ENCODE measurements around the gene ADPRS.

The ADPRS gene

GRCh38 chr1:36124404-36125128 is 35.9 kb downstream of the ADPRS start:
- TF ChIP-seq, protein P1, sequence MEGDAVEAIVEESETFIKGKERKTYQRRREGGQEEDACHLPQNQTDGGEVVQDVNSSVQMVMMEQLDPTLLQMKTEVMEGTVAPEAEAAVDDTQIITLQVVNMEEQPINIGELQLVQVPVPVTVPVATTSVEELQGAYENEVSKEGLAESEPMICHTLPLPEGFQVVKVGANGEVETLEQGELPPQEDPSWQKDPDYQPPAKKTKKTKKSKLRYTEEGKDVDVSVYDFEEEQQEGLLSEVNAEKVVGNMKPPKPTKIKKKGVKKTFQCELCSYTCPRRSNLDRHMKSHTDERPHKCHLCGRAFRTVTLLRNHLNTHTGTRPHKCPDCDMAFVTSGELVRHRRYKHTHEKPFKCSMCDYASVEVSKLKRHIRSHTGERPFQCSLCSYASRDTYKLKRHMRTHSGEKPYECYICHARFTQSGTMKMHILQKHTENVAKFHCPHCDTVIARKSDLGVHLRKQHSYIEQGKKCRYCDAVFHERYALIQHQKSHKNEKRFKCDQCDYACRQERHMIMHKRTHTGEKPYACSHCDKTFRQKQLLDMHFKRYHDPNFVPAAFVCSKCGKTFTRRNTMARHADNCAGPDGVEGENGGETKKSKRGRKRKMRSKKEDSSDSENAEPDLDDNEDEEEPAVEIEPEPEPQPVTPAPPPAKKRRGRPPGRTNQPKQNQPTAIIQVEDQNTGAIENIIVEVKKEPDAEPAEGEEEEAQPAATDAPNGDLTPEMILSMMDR (IDR thresholded peaks at IDR 0.05; ENCODE audit: borderline replicate concordance, insufficient read depth, low read depth, low read length) = no peak
- no peak overlapping the region for H3K4me3 ChIP-seq (ENCODE audit: low read depth, low read length)

GRCh38 chr1:36125129-36125991 is 36.7 kb downstream of the ADPRS start, which contains the start of gene COL8A2:
COL8A2 (minus strand) TSS chr1:36125222; CDS start chr1:36100242, 24,980 bp downstream.
- H3K4me3 ChIP-seq (ENCODE audit: low read depth, low read length) = peak within 1 kb of the TSS; percentile 2
- TF ChIP-seq, protein P1 (IDR thresholded peaks at IDR 0.05; ENCODE audit: borderline replicate concordance, insufficient read depth, low read depth, low read length) = no peak

GRCh38 chr1:36126005-36126716 is 37.5 kb downstream of the ADPRS start:
- TF ChIP-seq, protein P1 (IDR thresholded peaks at IDR 0.05; ENCODE audit: borderline replicate concordance, insufficient read depth, low read depth, low read length) = no peak

DNA sequence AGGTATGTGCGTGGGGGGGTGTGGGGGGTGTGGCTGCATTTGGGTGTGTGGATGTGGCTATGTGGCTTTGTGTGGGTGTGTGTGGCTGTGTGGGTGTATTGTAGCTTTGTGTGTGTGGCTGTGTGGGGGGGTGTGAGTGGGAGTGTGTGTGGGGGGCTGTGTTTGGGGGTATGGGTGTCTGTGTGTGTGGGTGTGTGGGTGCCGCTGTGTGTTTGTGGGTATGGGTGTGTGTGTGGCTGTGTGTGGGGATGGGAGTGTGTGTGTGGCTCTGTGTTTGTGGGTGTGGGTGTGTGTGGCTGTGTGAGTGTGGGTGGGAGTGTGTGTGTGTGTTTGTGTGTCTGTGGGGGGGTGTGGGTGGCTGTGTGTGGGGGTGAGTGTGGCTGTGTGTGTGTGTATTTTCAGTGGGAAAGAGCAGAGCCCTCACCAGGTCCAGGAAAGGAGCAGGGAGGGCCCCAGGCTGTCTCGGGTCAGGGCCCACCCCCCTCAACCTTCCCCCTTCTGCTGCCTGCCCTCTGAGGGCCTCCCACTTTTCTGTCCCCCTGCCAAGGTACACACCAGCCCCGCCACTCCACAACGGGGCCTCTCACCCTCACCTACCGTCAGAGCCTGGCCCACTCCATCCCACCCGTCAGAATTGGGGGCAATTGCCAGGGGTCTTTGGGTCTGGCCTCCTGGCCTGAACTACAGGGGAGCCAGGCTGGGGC is 38.3 kb downstream of the ADPRS start:
- H3K4me3 ChIP-seq (ENCODE audit: low read depth, low read length) = no peak overlapping the region
- TF ChIP-seq, protein P1 (IDR thresholded peaks at IDR 0.05; ENCODE audit: borderline replicate concordance, insufficient read depth, low read depth, low read length) = no peak

More at GRCh38 chr1:36126005-36126716, 37.5 kb downstream of the ADPRS start:
- H3K4me3 ChIP-seq (ENCODE audit: low read depth, low read length) = no peak overlapping the region

- no peak overlapping the region for H3K4me3 ChIP-seq (ENCODE audit: low read depth, low read length)
- TF ChIP-seq, protein P1 (IDR thresholded peaks at IDR 0.05; ENCODE audit: borderline replicate concordance, insufficient read depth, low read depth, low read length) = no peak
Measured at GRCh38 chr1:36128126-36128904, 39.6 kb downstream of the ADPRS start.

- no peak overlapping the region for H3K4me3 ChIP-seq (ENCODE audit: low read depth, low read length)
- TF ChIP-seq, protein P1 (IDR thresholded peaks at IDR 0.05; ENCODE audit: borderline replicate concordance, insufficient read depth, low read depth, low read length) = no peak
Measured at GRCh38 chr1:36128905-36129206, 40.2 kb downstream of the ADPRS start.

Data from GM12875 (cell line).